ENCODE results near the gene TINCR.

Gene TINCR

DNA sequence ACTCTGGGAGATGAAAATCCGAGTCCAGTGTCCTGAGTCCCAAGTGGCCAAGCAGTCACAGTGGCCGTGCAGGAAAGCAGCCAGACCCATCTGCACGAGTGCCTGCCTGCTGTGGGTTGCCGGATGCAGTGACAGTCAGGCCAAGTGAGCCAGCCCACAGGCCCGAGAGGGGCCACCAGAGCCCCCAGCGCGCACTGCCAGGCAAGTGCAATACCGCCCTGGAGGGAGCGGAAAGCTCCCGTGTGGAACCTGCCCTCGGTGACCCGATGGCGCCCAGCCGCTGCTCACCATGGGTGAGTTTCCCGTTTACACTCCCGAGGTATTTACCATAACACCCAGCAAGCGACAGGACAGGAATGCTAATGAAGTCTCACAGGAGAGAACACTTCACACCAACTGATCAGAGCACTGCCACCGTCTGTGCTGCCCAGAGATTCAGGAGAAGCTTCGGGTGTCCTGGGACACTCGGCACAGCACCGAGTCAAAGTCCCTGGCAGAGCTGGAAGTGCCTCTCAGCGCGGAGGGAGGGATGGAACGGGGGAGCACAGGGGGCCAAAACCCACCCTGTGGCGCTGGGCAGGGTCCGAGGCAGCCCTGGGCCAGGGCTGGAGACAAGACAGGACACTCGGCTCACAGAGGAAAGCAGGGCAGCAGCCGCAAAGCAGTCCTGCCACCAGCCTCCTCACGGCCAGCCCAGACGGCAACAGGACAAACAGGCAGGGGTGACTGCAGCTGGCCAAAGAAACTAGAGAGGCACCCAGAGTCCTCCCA, 21.3 kb upstream of the TINCR start:
- DNase-seq: no peak

DNA sequence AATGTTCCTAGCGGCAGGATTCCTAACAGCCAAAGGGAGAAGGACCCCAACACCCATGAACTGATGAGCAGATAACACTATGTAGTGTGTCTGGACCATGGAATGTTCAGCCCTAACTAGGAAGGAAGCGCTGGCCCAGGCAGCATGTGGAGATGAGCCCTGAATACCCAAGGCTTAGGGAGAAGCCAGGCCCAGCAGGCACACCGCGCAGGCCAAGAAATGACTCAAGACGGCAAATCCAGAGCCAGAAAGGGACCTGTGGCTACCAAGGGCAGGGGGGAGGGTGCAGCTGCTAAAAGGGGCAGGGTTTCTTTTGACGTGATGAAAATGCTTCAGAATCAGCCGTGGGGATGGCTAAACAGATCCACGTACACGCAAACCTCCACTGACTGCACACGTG, 20.7 kb upstream of the TINCR start:
- no peak for DNase-seq

DNA sequence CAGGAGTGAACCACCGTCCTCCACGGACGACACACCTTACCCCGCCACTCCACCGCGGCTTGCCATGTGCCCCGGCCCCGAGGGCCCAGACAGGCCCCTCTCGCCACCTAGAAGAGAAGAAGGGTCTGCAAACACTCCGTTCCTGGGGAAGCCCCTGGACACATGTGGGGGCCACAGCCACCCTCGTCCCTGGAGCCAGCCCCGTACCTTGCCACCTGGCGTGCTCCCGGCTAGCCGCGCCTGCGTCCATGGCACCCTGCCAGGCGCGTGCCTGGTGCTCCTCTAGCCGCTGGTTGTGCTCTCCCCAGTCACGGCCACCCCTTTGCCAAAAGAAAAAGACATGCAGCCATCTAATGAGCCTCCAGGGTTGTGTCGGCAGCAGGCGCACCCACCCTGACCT, 19.9 kb upstream of the TINCR start:
- DNase-seq: no peak

DNA sequence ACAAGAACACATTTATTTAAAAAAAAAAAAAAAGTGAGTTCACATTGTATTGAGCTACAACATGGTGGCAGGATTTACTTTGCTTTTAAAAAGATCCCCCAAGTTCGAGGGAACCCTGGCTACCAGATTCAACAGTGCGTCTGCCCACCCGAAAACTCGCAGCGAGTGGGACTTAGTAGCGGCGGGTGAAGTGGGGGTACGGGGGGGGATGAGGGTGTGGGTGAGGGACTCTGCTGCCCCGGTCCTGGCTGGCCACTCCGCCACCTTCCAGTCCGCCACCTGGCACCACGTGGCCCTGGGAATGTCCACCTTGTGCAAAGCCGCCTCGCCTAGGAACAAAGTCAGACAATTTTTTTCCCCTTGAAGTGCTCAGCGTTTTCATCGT, 19.3 kb upstream of the TINCR start:
- no peak for DNase-seq

DNA sequence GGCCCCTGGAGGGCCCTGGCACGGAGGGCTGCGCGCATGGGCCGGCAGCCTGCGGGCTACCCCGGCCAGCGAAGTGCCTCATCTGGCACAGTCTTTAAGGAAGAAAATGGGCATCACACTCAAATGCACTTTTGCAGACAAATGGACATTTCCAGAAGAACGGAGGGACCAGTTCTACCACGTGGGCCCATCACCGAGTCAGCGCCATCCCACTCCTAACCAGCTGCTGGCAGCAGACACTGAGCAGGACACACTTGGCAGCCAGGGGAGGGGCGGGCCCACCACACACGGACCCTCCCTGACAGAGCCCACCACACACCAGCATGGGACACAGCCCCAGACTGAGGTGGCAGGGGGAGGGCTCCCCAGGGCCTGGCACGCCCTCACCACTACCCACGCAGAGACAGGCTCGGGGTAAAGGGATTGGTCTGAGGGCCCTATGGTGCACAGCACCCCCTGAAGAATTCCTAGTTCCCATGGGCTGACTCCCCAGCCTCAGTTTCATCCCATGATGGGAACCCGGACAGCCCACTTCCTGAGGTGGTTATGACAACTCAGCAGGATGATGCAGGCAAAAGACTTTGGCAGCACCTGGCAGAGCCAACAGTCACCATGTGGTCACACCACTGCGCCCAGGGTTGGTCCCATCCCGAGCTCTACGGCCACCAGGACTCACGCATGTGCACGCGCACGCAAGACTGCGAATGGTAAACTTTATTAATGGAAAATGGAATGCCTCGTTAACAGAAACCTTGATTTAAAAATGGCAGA, 18.7 kb upstream of the TINCR start:
- peak; percentile 51 for DNase-seq

DNA sequence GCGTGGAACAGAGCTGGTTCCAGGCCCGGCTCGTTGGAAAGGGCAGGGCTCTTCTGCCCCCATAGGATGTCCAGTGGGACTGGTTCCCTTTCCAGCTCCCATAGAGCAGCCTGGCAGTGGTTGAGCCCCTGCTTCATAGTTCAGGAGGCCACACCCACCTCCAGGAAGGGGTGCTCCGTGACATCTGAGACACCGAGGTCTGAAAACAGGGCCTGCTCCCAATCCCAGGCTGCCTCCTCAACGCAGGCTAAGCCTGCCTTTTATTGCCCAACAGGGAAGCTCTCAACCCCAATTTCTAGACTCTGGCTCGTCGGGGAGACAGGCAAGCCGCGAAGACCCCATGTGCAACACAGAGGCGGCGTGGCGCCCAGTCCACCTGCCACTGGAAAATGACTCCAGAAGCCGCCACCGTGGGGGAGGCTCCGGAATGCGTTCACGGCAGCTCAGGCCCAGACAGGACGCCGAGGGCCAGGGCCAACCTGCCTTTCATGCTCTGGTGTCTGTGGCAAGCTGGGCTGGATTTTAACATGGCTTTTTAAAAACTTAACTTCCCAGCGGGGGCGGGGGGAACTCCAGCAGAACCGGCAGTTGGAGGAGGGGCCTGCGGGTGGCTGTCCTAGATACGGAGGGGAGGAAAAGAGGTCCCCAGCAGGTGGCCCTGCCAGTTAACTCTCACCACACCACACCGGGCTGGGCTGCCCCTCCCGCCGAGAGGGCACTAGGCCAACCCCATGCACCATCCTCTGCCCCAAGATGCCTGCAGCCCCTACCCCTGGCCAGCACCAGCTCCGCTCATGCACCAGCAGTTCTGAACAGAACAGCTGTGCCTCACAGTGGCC, 17.9 kb upstream of the TINCR start:
- peak; percentile 97 for DNase-seq

DNA sequence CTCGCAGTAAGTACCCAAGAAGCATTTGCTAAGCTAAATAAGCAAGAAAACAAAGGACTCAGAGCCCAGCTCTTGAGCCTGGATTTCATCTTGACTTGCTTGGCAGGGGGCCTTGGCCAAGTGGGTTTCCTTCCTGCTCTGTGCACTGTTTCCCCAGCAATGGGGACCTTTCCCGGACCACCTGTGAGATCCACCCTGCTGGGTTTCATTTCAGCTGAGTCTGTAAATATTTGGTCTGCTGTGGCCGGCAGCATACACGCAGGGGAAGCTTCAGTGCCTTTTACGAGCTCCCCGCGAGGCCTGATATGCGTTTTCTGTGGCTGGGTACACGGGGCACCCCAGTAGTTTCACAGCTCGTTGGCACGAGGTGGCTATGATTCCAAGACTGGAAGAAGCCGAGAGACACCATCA, 12.4 kb upstream of the TINCR start:
- DNase-seq: no peak

DNA sequence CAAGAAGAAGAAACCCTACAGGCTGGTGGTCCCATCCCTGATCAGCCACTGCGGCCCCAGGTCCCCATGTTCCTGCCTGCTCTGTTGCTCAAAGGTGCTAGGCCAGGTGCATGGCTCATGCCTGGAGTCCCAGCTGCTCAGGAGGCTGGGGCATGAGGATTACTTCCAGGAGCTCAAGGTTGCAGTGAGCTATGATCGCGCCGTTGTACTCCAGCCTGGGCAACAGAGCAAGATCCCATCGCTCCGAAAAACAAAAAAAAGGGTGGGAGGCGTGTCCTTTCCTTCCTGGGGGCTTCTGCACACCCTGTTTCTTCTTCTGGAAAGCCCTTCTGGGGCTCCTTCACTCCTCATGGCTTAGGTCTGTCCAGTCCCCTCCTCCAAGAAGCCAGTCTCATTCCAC, 11.9 kb upstream of the TINCR start:
- DNase-seq: no peak

DNA sequence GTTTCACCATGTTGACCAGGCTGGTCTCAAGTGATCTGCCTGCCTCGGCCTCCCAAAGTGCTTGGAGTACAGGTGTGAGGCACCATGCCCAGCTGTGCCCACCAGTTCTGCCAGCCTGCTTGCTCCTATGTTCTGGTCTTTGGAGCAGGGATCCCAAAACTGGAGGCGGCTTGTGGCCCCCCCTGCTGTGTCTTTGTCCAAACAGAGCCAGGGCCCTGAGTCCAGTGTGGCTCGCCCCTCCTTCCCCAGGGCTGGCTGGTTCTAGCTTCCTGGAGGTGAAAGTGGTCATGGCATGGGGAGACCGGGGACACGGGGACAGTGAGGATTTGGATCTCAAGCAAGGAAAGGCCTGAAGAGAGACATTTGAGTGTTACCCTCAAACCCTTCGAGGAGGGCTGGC, 11.5 kb upstream of the TINCR start:
- no peak for DNase-seq

DNA sequence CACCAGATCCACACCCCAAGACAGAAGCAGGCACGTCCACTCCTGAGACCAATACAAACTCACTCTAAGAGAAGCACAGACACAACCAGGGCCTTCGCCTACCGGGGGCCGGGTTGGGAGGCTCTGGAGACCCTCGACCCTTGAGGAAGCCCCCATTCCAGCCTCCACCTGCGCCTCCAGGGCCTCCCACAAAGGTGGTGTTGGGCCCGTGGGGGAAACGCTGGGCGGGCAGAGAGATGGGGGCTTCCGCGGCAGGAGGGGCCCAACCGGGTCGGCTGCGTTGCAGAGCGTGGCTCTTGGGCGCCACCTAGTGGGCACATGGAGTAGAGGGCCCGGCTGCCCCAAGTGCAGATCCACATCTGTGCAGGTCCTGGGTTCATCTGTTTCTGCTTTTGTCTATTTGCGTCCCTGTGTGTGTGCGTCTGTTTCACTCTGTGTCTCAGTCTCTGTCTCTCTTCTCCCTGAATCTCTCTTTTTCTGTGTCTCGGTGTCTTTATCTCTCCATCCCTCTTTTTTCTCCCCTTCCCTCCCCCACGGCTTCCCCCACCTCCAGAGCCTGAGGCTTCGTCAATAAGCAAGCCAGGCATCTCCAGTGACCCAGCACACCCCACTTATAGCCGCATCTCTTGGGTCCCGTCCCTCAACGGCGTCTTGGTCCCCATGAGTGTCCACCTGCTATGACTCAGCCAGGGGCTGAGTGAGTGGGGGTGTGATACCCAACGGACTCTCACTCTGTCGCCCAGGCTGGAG, 10.5 kb upstream of the TINCR start:
- peak; percentile 84 for DNase-seq

DNA sequence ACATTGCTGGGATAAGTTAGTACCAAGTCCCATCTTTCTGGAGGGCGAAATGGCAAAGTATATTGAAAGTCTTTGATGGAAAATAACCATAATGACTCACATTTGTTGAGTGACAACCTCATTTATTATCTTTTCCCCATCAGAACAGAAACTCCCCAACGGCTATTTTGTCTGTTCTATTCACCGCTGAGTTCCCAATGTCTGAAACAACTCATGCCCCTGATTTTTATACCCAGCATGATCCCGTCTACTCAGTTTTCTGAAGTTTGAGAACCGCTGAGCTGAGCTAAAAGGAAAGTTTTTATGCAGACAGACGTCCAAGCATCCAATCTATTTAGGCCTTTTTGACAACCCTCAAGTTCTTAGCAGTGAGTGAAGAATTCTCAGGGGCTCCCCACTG, 7.8 kb upstream of the TINCR start:
- peak; percentile 30 for DNase-seq

DNA sequence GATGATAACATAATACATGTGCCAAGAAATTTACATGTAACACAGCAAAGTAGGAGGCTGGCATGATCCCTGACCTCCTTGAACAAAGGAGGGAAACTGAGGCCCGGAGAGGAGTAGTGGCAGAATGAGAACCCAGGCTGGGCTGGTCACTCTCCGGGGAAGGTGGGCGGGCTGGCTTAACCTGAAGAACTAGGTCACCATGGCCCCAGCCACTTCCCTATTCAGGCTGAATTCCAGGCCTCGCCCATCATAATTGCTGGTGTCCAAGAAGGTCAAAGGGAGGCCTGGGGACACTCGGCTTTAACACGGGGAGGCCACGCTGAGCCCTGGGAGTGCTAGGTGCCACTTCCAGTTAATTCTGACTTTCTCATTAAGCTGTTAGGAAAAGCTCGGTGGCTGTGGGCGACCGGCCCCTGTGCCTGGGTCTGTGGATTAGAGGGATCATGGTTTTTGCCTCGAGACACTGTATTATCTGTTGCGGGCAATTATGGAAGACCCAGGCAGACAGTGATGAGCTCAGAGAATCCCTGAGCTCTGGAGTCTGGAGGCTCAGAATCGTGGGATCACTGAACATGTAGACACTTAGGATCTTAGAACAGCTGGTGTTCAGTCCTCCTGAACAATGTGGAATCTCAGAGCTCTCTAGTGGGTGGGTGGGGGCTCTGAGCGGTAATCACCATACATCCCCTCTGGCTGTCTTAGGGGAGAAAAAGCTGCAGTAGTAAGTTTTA, 5.0 kb upstream of the TINCR start:
- no peak for DNase-seq

DNA sequence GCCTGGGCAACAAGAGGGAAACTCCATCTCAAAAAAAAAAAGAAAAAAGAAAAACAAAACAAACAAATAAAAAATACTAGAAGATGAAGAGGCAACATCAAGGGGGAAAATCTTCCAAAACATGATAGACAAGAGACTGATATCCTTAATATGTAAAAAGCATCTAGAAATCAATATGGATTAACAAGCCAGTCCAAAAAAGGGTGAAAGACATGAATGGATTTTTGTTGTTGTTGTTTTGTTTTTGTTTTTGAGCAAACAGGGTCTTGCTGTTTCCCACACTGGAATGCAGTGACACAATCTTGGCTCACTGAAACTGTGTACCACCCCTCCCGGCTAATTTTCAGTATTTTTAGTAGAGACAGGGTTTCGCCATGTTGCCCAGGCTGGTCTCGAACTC, 4.0 kb upstream of the TINCR start:
- no peak for DNase-seq

DNA sequence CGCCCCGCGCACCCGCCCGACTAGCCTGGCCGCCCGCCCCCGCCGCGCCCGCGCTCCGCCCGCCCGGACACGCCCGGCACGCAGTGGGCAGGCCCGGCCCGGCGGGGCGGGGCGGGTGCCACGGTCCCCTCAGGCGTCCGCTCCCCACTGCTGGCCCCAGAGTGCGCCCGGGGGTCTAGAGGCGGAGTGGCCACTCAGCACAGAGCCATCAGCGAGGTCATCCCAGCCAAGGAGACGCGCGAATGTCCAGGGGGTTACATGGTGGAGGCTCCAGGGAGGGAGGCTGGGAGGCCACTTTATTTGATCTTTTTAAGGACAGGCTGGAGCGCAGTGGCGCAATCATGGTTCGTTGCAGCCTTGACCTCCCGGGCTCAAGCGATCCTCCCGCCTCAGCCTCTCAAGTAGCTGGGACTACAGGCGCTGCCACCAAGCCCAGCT, 236 bp upstream of the TINCR start:
- DNase-seq: no peak

DNA sequence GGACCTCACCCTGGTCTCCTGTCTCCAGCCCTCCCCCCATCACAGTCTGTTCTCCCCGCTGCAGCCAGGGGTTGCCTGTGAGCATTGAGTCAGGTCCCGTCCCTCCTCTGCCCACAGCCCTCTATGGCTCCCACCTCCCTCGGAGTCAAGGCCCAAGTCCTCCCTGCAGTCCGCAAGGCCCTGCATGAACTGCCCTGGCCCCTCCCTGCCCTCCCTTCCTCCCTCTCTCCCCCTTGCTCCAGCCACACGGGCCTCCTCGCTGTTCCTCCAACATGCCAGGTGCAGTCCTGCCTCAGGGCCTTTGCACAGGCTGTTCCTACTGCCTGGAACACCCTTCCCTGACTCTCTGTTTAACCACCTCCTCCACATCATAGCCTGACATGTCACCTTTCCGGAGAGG, 2.8 kb downstream of the TINCR start:
- no peak for DNase-seq

DNA sequence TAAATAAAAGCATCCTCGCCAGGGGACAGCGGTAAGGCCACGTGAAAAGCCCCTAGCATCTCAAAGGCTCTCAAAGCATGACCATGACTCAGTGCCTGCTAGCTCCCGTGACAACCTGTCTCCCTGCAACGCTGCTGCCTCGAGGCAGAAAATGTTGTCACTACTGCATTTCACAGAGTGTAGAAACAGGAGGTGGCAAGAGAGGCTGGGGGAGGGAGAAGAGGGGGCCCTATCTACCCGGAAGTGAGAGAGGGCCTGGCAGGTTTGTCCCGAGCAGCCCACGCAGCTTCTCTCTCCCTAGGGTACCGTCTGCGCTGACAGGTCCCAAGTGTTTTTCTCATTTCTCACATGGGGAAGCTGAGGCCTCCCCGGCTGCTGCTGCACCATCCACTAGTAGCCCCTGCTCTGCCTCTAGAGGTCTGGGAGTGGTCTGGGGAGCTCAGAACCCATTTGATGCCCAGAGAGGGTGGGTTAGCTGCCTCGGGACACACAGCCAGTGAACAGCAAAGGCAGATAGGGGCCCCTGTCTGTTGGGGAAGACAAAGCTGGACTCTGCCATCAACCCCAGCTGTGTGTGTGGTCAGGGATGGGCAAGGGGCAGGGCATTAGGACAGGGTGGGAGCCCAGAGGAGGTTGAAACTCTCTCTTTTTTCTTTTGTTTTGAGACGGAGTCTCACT, 3.7 kb downstream of the TINCR start:
- DNase-seq: no peak

DNA sequence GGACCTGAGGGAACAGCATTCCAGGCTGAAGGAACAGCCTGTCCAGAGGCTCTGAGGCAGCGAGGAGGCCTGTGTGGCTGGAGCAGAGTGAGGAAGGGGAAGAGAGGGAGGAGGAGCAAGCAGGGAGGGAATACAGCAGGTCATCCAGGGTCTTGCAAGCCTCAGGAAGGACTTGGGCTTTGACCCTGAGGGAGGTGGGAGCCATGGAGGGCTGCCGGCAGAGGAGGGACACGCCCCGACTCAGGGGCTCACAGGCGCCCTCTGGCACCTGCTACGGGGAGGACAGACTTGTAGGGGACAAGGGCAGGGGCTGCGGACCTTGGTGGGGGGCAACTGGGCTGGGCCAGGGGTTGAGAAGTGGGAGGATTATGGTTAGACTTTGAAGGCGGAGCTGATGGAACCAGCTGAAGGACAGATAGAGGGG, 4.7 kb downstream of the TINCR start:
- DNase-seq: no peak

DNA sequence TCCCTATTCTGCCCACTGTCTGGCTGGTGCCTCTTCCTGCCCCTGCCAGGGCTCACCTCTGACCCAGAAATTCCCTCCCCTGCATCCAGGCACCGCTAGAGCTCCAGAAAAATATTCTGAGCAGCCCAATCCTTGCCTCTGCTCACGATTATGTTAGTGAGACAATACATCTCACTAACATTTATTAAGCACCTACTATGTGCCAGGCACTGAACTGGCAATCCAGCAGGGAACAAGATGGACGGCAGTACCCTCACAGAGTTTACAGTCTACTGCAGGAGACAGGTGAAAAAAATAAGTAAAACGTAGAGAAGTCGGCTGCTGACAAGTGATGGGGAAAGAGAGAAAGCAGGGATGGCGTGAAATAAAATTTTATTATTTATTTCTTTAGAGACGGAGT, 5.5 kb downstream of the TINCR start:
- DNase-seq: no peak

DNA sequence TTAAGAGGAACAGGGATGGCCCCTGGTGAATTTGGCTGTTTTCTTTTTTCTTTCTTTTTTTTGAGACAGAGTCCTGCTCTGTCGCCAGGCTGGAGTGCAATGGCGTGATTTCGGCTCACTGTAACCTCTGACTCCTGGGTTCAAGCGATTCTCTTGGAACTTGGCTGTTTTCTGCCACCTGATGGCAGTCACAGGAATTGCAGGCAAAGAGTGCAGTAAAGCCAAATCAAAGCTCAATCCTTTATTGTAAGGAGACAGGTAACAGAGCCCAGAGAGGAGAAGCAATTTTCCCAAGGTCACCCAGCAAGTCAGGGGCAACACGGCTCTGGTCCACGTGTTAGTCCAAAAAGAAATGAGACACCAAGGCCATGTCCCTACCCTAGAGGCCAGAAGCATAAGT, 6.2 kb downstream of the TINCR start:
- DNase-seq: no peak

DNA sequence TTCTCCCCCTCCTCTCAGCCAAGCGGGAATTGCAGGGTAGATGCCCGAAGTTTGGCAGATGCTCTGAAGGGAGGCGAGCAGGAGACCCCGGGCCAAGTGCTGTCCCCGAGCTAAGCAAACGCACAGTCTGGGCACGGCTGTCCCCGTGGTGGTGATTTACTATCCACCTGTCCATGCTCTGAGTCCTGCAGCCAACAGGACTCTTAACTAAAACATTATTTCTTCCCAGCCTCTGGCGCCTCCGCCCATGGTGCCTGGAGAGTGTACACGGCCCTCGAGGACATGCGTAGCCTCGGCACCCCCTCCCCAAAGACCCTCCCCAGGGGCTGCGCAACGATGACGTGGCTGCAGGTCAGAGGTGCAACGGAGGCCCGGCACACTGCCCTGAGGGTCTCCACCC, 7.6 kb downstream of the TINCR start:
- DNase-seq: no peak

DNA sequence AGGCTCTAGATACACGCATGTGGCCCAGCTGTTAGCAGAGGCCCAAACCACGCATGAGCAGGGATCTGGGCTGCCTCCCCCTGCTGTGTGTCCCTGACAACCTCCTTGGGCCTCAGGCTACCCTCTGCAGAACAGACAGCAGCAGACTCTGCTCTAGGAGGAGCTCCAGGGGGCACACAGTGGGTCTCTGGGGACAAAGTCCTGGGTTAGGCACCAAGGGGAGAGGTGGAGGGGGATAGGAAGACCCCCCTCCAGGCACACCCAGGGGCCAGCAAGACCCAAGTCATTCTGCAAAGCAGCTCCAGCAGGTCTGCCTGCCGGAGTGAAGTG, 8.0 kb downstream of the TINCR start:
- DNase-seq: no peak

Measured in hematopoietic multipotent progenitor cell treated with erythropoietin and hydrocortisone succinate and interleukin-3 and kit ligand, for 6 days (in vitro differentiated cells).